HFFc6 (cell line): ENCODE results near the gene SMO. TPM values are rescaled to one million over a fixed set of nuclear protein-coding genes. Genes with fewer than 3 reads are reported as not detected.

ENCODE experiments used
- DNase-seq: peaks from one replicate; pipeline ENCODE4 v3.0.0-alpha.2; 2018
- H3K27ac Mint-ChIP-seq: 2 replicates; pipeline ENCODE4 v1.8.0; 2020; ENCODE audit warnings: mild to moderate bottlenecking, mixed read lengths
- H3K27me3 Mint-ChIP-seq: 2 replicates; pipeline ENCODE4 v1.8.0; 2021; ENCODE audit warnings: mild to moderate bottlenecking, moderate library complexity, mixed read lengths; ENCODE audit not compliant: insufficient read depth
- H3K36me3 Mint-ChIP-seq: 2 replicates; pipeline ENCODE4 v1.8.0; 2021; ENCODE audit warnings: low read depth, mixed read lengths
- H3K4me1 Mint-ChIP-seq: 2 replicates; pipeline ENCODE4 v1.8.0; 2020; ENCODE audit warnings: low read depth, mixed read lengths
- H3K4me3 Mint-ChIP-seq: 2 replicates; pipeline ENCODE4 v1.8.0; 2020; ENCODE audit warnings: mild to moderate bottlenecking, moderate library complexity, mixed read lengths
- H3K9me3 Mint-ChIP-seq: 2 replicates; pipeline ENCODE4 v1.8.0; 2020; ENCODE audit warnings: mild to moderate bottlenecking, mixed read lengths
- total RNA-seq, 6 experiments: library from RNA; stranded (reverse); fragmentation: NEBNext Ultra II Directional; extraction: Animal tissue kit (Norgen Biotek cat#: 25700); gene quantifications; 2 replicates in 1 of 6; 3 replicates in 5 of 6; pipeline ENCODE4 v1.2.3, GENCODE V29; 2021
- TF ChIP-seq, protein P1 (sequence below): fragments of 200-600 bp; sonication (generic); IDR thresholded peaks from 2 replicates; pipeline ENCODE4 v1.5.0; 2021; ENCODE audit warnings: antibody characterized with exemption, mild to moderate bottlenecking

Gene SMO
- total RNA-seq, 6 experiments from 2014 or later, result 0.09 to 0.57 (median 0.17) TPM

DNA sequence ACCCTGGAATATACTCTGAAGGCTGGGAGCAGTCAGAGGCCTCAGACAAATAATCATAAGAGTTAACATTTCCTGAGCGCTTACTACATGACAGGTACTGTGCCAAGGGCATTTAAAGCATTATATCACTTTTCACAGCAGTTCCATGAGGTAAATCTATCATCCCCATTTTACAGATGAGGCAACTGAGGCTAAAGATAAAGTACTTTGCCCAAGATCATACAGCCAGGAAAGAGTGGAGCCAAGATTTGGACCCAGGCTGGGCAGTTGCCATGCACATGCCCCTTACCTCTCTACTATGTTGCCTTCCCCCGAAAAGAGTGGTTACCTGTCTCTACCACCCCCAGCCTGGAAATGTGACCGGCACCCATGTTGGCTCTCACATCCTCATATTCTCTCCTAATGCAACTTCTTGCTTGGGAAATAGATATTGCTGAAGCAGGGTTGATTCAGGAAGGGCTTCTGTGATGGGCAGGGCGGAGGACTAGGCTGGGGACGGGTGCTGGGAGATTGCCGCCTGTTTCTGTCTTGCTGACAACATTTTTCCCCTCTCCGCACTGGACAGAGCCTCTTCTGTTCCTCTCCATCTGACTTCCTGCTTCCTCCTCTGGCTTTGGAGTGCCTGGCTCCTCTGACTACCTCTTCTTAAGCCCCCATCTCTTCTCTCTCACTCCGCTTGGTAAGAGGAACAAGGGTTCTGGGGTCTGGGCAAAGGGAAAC lies 13.8 kb downstream of the SMO start:
- Mint-ChIP-seq H3K4me3 (no peak overlapping the region), H3K4me1 (no peaks in the 10 kb centered on the region), H3K27ac (no peak overlapping the region), H3K27me3 (peaks cover 30% of the 10 kb centered on the region), H3K36me3 (no peaks in the 10 kb centered on the region), H3K9me3 (no peaks in the 10 kb centered on the region)
- TF ChIP-seq, protein P1, sequence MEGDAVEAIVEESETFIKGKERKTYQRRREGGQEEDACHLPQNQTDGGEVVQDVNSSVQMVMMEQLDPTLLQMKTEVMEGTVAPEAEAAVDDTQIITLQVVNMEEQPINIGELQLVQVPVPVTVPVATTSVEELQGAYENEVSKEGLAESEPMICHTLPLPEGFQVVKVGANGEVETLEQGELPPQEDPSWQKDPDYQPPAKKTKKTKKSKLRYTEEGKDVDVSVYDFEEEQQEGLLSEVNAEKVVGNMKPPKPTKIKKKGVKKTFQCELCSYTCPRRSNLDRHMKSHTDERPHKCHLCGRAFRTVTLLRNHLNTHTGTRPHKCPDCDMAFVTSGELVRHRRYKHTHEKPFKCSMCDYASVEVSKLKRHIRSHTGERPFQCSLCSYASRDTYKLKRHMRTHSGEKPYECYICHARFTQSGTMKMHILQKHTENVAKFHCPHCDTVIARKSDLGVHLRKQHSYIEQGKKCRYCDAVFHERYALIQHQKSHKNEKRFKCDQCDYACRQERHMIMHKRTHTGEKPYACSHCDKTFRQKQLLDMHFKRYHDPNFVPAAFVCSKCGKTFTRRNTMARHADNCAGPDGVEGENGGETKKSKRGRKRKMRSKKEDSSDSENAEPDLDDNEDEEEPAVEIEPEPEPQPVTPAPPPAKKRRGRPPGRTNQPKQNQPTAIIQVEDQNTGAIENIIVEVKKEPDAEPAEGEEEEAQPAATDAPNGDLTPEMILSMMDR, result no peak
- DNase-seq, result no peak

DNA sequence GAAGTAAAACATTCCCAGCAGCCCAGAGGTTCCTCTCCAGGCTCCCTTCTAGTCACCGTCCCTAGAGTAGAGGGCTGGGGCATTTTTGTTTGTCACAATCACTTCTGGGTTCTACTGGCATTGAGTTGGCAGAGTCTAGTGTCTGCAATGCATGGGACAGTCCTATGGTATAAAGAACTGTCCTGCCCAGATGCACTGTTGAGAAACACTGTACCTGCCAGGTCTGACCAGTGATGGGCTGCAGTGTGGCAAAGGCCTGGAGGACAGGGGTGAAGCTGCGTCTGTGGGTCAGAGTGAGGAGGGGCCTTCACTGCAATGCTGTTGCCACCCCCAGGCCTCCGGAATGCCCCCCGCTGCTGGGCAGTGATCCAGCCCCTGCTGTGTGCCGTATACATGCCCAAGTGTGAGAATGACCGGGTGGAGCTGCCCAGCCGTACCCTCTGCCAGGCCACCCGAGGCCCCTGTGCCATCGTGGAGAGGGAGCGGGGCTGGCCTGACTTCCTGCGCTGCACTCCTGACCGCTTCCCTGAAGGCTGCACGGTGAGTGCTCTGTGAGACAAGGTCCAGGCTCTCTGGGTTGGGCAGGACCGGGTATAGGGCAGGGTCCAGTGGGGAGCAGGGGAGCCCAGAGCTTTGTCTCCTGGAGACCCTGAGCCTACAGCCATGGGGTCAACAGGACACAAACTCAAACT lies 14.8 kb downstream of the SMO start:
- Mint-ChIP-seq H3K4me1 (no peaks in the 10 kb centered on the region), H3K36me3 (no peaks in the 10 kb centered on the region), H3K4me3 (no peak overlapping the region), H3K27ac (no peak overlapping the region), H3K9me3 (no peaks in the 10 kb centered on the region), H3K27me3 (peaks cover 40% of the 10 kb centered on the region)
- TF ChIP-seq, protein P1, result no peak
- DNase-seq, result no peak

DNA sequence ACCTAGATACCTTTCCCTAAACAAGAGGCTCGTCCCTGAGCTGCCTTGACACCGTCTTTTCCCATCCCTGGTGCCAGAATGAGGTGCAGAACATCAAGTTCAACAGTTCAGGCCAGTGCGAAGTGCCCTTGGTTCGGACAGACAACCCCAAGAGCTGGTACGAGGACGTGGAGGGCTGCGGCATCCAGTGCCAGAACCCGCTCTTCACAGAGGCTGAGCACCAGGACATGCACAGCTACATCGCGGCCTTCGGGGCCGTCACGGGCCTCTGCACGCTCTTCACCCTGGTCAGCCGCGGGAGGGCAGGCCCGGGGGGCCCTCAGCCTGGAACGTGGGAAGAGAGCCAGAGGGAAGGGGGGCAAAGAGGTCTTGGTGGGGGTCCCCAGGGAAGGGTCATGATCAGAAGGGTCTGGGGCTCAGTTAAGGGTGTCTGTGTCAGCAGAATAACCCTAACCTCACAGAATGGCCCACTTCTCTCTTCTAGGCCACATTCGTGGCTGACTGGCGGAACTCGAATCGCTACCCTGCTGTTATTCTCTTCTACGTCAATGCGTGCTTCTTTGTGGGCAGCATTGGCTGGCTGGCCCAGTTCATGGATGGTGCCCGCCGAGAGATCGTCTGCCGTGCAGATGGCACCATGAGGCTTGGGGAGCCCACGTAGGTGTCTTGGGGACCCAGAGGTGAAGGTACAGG lies 16.8 kb downstream of the SMO start:
- no peaks in the 10 kb centered on the region for H3K36me3 Mint-ChIP-seq
- DNase-seq, result no peak
- TF ChIP-seq, protein P1, result no peak
- peaks cover 47% of the 10 kb centered on the region for H3K27me3 Mint-ChIP-seq
- no peaks in the 10 kb centered on the region for H3K9me3 Mint-ChIP-seq
- no peak overlapping the region for H3K27ac Mint-ChIP-seq
- H3K4me1 Mint-ChIP-seq, result no peaks in the 10 kb centered on the region
- no peak overlapping the region for H3K4me3 Mint-ChIP-seq

DNA sequence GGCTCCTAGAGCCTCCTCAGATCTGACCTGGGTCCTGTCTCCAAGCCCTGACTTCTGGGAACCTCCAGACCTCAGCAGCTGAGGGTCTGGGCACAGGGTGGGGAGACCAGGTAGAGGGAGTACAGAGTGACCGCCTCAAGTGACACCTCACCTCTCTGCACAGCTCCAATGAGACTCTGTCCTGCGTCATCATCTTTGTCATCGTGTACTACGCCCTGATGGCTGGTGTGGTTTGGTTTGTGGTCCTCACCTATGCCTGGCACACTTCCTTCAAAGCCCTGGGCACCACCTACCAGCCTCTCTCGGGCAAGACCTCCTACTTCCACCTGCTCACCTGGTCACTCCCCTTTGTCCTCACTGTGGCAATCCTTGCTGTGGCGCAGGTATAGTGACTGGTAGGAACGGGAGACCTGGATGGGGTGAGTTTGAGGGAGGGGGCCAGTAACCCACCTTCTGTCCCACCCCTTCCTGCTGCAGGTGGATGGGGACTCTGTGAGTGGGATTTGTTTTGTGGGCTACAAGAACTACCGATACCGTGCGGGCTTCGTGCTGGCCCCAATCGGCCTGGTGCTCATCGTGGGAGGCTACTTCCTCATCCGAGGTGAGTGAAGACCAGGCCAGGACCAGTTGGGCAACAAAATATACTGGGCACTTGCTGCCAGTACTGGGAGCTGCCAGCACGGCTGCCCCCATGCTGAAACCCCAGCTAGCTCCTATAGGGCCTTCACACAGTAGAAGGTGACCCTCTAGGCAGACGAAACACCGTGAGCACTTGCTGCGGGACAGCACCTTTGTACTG lies 17.8 kb downstream of the SMO start:
- Mint-ChIP-seq H3K9me3 (no peaks in the 10 kb centered on the region), H3K27me3 (peaks cover 48% of the 10 kb centered on the region), H3K27ac (no peak overlapping the region), H3K4me3 (no peak overlapping the region), H3K36me3 (no peaks in the 10 kb centered on the region), H3K4me1 (no peaks in the 10 kb centered on the region)
- TF ChIP-seq, protein P1, result no peak
- no peak for DNase-seq

DNA sequence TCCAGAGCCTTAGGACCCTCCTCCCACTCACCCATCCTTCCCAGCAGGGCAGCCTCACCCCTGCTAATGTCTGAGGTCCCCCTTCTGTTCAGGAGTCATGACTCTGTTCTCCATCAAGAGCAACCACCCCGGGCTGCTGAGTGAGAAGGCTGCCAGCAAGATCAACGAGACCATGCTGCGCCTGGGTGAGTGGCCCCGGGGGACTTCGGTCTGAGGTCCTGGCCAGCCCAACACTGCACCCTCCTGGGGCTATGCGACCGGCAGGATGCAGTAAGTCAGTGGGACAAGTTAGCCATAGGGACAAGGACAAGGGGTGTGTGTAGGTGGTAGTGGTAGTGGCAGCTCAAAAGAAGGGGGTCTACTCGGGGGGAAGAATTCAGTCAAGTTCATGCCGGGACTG lies 20.2 kb downstream of the SMO start:
- no peak for DNase-seq
- TF ChIP-seq, protein P1, result no peak
- no peaks in the 10 kb centered on the region for H3K9me3 Mint-ChIP-seq
- no peak overlapping the region for H3K27ac Mint-ChIP-seq
- peaks cover 1% of the 10 kb centered on the region for H3K4me1 Mint-ChIP-seq
- peaks cover 33% of the 10 kb centered on the region for H3K27me3 Mint-ChIP-seq
- no peaks in the 10 kb centered on the region for H3K36me3 Mint-ChIP-seq
- H3K4me3 Mint-ChIP-seq, result no peak overlapping the region
